ENCODE measurements around the gene SNTG2.

DNA sequence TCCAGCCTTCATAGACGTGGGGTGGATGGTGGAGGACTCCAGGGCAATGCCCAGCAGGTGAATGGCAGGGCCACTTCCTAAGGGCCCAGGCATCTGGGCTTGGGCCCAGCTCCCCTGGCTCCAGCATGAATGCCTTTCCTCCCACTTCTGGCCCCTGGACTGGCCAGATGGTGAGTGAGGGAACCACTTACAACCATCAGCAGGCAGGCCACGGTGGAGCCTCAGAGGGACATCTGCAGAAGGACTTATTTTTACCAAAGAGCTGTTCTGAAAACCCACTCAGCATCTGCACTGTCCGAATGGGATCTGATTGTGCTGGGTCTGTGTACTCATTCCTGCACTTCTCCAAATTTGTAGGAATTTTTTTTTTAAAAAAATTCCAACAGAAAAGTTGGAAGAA is 69.6 kb downstream of the SNTG2 start:
- TF ChIP-seq, protein P1, sequence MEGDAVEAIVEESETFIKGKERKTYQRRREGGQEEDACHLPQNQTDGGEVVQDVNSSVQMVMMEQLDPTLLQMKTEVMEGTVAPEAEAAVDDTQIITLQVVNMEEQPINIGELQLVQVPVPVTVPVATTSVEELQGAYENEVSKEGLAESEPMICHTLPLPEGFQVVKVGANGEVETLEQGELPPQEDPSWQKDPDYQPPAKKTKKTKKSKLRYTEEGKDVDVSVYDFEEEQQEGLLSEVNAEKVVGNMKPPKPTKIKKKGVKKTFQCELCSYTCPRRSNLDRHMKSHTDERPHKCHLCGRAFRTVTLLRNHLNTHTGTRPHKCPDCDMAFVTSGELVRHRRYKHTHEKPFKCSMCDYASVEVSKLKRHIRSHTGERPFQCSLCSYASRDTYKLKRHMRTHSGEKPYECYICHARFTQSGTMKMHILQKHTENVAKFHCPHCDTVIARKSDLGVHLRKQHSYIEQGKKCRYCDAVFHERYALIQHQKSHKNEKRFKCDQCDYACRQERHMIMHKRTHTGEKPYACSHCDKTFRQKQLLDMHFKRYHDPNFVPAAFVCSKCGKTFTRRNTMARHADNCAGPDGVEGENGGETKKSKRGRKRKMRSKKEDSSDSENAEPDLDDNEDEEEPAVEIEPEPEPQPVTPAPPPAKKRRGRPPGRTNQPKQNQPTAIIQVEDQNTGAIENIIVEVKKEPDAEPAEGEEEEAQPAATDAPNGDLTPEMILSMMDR (IDR thresholded peaks at IDR 0.05) = no peak
- TF ChIP-seq POLR2A (IDR thresholded peaks at IDR 0.05) = no peak

Measured in heart left ventricle (tissue), 13 donors.